Endothelial cell of umbilical vein (primary cell): ENCODE measurements around the gene MAP1B.

Experiments
- EZH2 ChIP-seq: IDR thresholded peaks from 2 replicates; pipeline ENCODE4 v1.6.1; 2012; ENCODE audit warnings: borderline replicate concordance, low read depth, mild to moderate bottlenecking, moderate library complexity, low read length, inconsistent platforms; ENCODE audit not compliant: severe bottlenecking
- JUN ChIP-seq: IDR thresholded peaks from 2 replicates; pipeline ENCODE4 v1.6.1; 2011; ENCODE audit warnings: borderline replicate concordance, low read depth; ENCODE audit not compliant: insufficient read length, insufficient read depth
- MYC ChIP-seq: IDR thresholded peaks from one replicate; pipeline ENCODE4 v1.6.1; 2011; ENCODE audit warnings: mild to moderate bottlenecking, low read depth, low read length
- POLR2A ChIP-seq: IDR thresholded peaks from 2 replicates; pipeline ENCODE4 v1.6.1; 2012; ENCODE audit warnings: low read depth, mild to moderate bottlenecking, control low read depth, low read length
- TF ChIP-seq, protein P1 (sequence below), 2 donors: IDR thresholded peaks; 1 replicate in 1 of 2; 2 replicates in 1 of 2; pipeline ENCODE4 v1.5.1; 2011; ENCODE audit warnings: low read length in 2 of 2, mild to moderate bottlenecking in 2 of 2, moderate library complexity in 2 of 2, control low read depth in 1 of 2, inconsistent platforms in 1 of 2, low read depth in 1 of 2; ENCODE audit not compliant: insufficient read depth in 1 of 2; ENCODE audit errors: extremely low read depth in 1 of 2

GRCh38 chr5:72167257-72167656 is 60.0 kb downstream of the MAP1B start:
- TF ChIP-seq MYC (no peak), EZH2 (no peak), POLR2A (no peak), JUN (no peak)
- TF ChIP-seq, protein P1, sequence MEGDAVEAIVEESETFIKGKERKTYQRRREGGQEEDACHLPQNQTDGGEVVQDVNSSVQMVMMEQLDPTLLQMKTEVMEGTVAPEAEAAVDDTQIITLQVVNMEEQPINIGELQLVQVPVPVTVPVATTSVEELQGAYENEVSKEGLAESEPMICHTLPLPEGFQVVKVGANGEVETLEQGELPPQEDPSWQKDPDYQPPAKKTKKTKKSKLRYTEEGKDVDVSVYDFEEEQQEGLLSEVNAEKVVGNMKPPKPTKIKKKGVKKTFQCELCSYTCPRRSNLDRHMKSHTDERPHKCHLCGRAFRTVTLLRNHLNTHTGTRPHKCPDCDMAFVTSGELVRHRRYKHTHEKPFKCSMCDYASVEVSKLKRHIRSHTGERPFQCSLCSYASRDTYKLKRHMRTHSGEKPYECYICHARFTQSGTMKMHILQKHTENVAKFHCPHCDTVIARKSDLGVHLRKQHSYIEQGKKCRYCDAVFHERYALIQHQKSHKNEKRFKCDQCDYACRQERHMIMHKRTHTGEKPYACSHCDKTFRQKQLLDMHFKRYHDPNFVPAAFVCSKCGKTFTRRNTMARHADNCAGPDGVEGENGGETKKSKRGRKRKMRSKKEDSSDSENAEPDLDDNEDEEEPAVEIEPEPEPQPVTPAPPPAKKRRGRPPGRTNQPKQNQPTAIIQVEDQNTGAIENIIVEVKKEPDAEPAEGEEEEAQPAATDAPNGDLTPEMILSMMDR (IDR thresholded peaks at IDR 0.05; ENCODE audit: extremely low read depth in 1 of 2, insufficient read depth in 1 of 2, low read depth in 1 of 2, low read length in 2 of 2) = no peak
